ENCODE data around the gene CDC42EP1.

DNA sequence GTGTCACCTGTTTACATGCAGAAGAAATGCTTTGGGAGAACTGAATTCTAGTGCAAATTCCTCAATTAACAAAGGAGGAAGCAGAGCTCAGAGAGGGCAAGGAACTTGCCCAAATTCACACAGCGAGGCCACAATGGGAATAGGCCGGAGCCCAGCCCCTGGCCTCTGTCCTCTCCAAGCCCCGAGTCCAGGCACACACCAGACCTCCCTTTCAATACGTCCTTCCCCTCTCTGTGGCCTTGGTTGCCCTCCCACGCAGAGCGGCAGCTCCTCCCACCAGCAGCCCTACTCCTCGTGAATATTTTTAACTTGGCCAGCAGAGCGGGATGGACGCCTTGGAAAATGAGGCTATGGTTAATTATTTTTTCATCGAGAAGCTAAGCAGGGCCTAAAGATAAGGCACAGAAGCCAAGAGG, 39.5 kb upstream of the CDC42EP1 start:
- no peak for TF ChIP-seq EZH2 (IDR thresholded peaks at IDR 0.05; ENCODE audit: borderline replicate concordance, low read length)
- TF ChIP-seq, protein P1, sequence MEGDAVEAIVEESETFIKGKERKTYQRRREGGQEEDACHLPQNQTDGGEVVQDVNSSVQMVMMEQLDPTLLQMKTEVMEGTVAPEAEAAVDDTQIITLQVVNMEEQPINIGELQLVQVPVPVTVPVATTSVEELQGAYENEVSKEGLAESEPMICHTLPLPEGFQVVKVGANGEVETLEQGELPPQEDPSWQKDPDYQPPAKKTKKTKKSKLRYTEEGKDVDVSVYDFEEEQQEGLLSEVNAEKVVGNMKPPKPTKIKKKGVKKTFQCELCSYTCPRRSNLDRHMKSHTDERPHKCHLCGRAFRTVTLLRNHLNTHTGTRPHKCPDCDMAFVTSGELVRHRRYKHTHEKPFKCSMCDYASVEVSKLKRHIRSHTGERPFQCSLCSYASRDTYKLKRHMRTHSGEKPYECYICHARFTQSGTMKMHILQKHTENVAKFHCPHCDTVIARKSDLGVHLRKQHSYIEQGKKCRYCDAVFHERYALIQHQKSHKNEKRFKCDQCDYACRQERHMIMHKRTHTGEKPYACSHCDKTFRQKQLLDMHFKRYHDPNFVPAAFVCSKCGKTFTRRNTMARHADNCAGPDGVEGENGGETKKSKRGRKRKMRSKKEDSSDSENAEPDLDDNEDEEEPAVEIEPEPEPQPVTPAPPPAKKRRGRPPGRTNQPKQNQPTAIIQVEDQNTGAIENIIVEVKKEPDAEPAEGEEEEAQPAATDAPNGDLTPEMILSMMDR (IDR thresholded peaks at IDR 0.05; ENCODE audit: low read length) = no peak
